C1 segment of cervical spinal cord (tissue), 14 donors: ENCODE data around the gene CYB5R3.
"Not testable (repeated sequence)": the region's sequence is repeated elsewhere in the genome, so short reads cannot be mapped to it uniquely, and the experiment has no call there.

ENCODE experiments used
- DNase-seq, 14 donors: peaks; one replicate each; lab custom pipeline; 2025; lab: John Stamatoyannopoulos, UW

CYB5R3 gene

DNA sequence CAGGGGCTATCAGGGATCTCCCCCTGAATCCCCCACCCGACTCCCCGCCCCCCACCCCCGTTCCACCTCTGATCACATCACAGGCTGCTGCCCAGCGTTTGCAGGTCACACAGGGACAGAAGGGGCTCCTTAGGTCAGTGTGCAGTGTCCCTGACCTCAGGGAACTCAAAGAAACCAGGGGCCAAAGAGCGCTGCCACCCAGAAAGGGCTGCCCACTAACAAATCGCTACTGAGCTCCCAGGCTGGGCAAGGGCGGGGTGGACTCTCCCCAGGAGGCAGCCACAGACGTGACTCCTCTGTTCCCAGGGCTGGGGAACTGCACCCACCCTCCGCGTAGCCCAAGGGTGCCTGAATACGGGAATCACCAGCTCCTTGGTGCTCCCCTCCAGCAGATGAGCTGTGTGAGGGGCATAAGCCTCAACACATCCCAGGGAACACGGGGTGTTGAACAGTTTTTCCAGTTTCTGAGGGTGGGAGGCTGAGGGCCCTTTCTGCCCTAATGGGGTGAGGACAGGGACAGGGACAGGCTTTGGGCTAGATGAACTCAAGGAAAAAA, 24.6 kb downstream of the CYB5R3 start:
- DNase-seq, result no peak

GRCh38 chr22:42623756-42624441, 25.3 kb downstream of the CYB5R3 start:
- DNase-seq, result no peak

GRCh38 chr22:42623301-42623751, 25.9 kb downstream of the CYB5R3 start:
- no peak for DNase-seq

DNA sequence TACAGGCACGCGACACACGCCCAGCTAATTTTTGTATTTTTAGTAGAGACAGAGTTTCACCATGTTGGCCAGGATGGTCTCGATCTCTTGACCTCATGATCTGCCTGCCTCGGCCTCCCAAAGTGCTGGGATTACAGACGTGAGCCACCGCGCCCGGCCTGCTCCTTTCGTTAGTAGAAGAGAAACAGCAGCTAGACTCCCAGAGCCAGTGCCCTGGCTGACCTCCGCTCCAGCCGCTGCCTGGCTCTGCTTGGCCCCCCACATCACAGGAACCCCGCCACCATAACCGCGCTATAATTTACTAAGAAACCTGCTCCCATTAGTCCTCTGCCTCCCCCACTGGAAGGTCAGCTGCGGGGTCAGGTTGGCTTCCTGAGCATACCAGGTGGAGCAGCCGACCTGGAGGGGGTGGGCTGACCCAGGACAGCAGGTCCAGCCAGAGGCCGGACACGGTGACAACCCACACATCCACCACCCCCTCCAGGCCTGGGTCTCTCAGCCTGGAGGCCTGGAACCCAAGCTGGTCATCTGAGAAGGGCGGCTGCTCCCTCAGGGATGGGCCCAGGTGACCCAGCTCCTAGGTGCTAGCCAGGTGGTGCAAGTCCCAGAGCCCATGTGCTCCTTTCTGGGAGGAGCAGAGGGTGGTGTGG, 27.0 kb downstream of the CYB5R3 start:
- DNase-seq, result no peak

- peak in 7 of 14 donors; percentile 12 to 46 (median 27) for DNase-seq
Measured at GRCh38 chr22:42621505-42622002, 27.6 kb downstream of the CYB5R3 start.

DNA sequence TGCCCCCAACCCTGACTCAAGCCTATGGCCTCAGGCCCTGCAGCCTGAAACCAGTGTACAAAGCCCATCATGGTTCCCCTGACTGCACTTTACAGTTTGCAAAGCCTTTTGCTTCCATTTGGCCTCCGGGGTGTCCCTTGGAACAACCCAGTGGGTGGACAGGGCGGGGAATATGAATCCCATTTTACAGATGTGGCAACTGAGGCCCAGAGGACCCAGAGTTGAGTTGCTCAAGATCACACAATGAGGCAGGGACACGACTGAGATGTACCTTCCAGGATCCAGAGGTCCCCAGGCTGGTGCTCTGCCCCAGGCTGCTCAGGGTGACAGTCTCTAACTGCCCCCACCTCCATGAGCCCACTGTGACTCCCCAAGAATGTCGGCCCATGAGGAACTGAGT, 29.1 kb downstream of the CYB5R3 start:
- no peak for DNase-seq

DNA sequence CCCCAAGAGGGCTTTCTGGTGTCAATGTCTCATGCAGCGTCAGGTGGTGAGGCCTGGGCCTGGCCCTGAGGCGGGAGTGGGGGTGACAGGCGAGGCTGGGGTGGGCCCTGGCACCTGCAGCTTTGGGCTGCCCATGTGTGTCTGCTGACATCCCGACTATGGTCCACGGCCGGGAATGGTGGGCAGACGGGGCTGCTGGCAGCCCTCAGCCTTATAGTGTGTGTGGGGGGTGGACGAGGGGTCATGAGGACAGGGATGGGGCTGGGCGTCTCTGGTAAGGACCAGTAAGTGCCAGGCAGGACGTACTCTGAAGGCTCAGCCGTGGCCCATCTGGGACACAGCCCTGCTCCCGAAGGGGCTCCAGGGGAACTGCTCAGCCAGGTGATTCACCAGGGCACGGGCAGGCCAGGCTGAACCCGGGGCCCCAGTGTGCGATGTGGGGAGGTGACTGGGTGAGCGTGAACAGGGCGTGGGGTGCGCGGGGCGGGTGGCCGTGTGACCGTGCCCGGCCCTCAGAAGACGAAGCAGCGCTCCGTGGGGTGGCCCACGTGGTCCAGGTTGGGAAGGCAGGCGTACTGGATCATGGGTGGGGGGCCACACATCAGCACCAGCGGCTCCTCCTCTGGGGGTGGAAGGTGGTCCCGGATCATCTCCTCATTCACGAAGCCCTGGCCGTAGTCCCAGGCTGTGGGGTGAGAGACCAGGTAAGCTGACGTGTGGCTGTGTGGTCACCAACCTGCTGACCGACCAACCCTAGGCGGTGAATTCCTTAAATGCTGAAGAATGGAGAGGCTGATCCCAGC, 29.7 kb downstream of the CYB5R3 start:
- no peak for DNase-seq

GRCh38 chr22:42617155-42617983, 31.8 kb downstream of the CYB5R3 start:
- no peak for DNase-seq

DNA sequence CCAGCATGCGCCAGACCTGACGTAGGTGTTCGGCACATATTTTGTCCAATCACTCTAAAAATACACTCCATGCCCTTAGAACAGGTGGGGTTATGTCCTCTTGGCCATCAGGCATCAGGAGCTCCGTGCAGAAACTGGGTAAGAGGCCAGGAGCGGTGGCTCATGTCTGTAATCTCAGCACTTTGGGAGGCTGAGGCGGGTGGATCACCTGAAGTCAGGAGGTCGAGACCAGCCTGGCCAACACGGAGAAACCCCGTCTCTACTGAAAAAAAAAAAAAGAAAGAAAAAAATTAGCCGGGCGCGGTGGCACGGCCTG, 33.4 kb downstream of the CYB5R3 start:
- peak in 1 of 14 donors; percentile 57 for DNase-seq

- DNase-seq, result peak in 13 of 14 donors; percentile 24 to 95 (median 67)
Measured at GRCh38 chr22:42615092-42615859, 33.9 kb downstream of the CYB5R3 start.

GRCh38 chr22:42614312-42615091, 34.7 kb downstream of the CYB5R3 start, which contains the start of gene POLDIP3:
Gene POLDIP3, minus strand, starts transcription at chr22:42614883. Its CDS starts 26 bp downstream, at chr22:42614857.
- peak; percentile 79 to 98 (median 97) for DNase-seq

DNA sequence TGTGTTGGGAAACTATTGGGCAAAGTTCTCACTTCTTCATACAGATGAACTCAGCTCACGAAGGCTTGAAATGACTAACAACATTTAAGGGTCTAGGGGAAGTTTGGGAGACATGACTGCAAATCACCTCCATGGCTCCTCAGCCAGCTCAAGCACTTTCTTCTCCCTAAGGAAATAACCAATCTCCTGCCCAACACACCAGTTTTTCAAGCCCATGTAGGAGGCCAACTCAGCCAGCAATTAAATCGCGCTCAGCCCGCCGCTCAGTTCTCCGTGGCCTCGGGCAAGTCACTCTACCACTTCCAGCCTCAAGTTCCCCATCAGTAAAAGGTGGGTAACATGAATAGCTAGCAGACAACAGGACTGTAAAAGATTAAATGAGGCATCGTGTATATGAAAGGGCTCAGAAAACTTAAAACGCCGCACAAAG, 35.3 kb downstream of the CYB5R3 start:
- peak in 2 of 14 donors; percentile 12 to 61 for DNase-seq

DNA sequence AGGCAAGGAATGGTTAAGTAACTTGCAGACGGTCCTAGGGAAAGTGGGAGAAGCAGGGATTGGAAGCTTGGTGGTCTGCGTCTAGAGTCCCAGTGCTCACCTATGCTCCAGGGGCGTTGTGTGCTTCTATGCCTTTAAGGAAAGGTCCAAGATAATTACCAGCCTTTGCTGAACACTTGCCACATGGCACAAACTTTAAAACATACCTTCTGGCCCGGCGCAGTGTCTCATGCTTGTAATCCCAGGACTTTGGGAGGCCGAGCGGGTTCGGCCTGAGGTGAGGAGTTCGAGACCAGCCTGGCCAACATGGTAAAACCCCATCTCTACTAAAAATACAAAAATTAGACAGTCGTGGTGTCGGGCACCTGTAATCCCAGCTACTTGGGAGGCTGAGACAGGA, 36.9 kb downstream of the CYB5R3 start:
- no peak for DNase-seq

DNA sequence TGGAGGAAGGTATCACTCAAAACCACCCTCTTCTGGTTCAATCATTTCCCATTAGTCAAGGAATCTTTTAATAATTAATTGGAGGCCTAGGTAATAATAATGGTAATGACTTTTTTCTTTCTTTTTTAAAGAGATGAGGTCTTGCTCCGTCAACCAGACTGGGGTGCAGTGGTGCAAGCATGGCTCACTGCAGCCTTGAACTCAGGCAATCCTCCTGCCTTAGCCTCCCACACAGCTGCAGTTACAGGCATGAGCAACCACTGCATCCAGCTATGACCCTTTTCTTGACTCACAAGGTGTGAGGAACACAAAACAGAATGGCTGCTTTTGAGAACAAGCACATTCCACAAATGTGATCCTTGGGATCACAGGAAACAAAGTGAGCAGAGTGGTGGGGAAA, 38.1 kb downstream of the CYB5R3 start:
- no peak for DNase-seq

- no peak for DNase-seq
Measured at GRCh38 chr22:42610186-42610585, 39.0 kb downstream of the CYB5R3 start.

DNA sequence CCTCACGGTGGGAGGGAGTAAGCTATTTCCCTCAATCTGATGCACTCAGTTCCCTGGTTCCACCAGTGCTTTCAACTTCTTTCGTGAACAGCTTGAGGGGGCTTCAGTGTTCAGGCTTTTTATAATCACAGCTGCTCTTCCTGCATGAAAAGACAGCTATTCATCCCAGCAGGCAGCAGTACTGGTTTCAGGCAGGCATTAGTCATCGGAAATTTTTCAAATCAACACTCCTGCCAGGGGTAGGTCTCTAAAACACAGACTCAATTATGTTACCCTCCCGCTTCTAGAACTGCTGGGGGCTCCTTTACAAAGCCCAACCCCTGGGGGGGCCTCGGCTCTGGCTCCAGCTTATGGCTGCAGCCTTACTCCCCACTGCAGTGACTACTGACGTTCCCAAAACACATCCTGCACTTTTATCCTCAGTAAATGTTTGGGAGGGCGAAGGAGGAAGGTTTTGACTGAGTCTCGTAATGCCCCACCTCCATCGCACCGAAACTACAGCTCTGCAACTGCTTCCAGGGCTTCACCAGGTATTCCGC, 40.3 kb downstream of the CYB5R3 start:
- DNase-seq, result peak in 10 of 14 donors; percentile 7 to 75 (median 50)

DNA sequence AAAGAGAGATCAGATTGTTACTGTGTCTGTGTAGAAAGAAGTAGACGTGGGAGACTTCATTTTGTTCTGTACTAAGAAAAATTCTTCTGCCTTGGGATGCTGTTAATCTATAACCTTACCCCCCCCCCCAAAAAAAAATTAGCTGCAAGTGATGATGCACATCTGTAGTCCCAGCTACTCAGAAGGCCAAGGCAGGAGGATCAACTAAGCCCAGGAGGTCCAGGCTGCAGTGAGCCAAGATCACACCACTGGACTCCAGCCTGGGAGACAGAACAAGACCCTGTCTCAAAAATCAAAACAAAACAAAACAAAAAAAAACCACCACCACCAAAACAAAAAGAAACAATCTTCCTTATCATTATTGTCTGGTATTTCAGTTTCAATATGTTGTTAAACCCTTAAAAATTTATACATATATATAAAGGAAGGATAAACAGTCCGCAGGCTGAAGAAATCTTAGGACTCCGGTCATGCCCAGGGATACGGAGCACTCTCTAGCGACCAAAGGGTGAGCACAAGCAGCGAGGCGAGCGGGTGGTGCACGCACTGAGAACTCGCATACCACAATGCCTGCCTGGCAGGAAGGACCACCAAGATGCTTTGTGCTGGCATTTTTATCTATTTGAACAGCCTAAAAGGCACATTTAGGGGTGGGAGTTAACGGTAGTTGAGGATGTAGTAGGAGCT, 40.9 kb downstream of the CYB5R3 start:
- peak in 5 of 14 donors; percentile 49 to 65 (median 54) for DNase-seq

- DNase-seq, result not testable (repeated sequence)
Measured at GRCh38 chr22:42607641-42608040, 41.6 kb downstream of the CYB5R3 start.
